Measurements from ENCODE around the gene RPGRIP1.

DNA sequence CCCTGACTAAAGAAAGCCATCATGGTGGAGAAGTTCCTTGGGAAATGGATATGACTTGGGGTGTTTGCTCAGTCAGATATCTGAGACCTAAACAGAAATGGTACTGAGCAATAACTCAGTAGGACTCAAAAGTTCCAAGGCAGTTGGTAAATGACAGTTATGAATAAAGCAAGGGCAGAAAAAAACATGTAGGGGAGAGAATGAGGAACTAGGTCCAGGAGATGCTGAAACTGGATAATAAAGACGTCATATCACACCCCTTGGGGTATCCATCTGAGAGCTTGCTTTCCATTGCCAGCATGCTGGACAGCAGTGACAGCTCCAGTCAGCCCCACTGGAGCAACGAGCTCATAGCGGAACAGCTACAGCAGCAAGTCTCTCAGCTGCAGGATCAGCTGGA, 37.5 kb downstream of the RPGRIP1 start:
- TF ChIP-seq POLR2A (IDR thresholded peaks at IDR 0.05; ENCODE audit: low read length) (no peak), GATA1 (IDR thresholded peaks at IDR 0.05; ENCODE audit: low read depth, low read length) (no peak)

All from erythroblast (primary cell).